NCI-H345 treated with DMSO at 0.1 percent for 48 hours (cell line): ENCODE measurements around the gene CELF5.

Experiments used
- DNase-seq: peaks from one replicate; lab custom pipeline; 2025; ENCODE audit not compliant: unreplicated experiment; lab: John Stamatoyannopoulos, UW

Gene CELF5

DNA sequence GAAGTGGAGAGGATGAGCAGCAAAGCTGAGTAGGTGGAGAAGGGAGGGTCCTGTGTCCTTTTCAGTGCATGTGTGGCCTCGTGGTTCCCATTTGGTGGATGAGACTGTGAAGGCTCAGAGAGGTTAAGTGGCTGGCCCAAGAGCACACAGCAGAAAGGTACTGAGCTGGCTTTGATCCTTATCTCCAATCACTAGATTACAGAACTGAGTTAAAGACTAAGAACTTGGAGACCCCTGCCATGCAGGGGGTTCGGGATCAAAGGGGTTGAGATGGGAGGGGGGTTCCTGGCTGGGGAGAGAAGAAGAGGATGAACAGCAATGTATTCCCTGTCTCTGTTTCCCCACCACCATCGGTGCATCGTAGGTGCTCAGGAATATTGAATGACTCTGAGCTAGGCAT lies 11.8 kb downstream of the CELF5 start:
- DNase-seq, result no peak

DNA sequence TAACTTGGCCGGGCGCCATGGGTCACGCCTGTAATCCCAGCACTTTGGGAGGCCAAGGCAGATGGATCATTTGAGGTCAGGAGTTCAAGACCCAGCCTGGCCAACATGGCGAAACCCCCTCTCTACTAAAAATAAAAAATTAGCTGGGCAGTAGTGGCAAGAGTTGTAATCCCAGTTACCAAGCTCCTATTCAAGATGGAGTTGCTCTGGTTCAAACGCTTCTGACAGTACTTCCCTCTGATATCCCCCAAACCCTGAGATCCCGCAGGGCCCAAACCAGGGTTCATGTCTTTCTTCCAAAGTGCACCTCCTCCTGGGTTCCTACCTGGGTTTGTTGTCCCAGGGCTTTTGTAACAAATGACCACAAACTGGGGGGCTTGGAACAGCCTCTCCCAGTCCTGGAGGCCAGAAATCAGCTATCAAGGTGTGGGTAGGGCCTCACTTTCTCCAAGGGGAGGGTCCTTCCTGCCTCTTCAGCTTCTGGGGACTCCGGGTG lies 13.7 kb downstream of the CELF5 start:
- no peak for DNase-seq

DNA sequence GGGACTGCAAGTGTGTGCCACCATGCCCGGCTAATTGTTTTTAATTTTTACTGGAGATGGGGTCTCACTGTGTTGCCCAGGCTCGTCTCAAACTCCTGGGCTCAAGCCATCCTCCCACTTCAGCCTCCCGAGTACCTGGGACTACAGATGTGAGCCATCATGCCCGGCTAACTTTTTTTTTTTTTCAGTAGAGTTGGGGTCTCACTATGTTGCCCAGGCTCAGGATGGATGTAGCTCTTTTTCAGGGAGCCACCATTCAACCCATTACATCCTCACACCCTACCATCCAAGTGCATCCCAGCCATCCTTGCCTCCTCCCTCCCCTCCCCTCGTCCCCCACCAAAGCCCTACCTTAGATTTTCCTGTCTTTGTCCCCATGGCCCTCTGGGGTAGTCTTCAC lies 14.9 kb downstream of the CELF5 start:
- DNase-seq, result no peak

DNA sequence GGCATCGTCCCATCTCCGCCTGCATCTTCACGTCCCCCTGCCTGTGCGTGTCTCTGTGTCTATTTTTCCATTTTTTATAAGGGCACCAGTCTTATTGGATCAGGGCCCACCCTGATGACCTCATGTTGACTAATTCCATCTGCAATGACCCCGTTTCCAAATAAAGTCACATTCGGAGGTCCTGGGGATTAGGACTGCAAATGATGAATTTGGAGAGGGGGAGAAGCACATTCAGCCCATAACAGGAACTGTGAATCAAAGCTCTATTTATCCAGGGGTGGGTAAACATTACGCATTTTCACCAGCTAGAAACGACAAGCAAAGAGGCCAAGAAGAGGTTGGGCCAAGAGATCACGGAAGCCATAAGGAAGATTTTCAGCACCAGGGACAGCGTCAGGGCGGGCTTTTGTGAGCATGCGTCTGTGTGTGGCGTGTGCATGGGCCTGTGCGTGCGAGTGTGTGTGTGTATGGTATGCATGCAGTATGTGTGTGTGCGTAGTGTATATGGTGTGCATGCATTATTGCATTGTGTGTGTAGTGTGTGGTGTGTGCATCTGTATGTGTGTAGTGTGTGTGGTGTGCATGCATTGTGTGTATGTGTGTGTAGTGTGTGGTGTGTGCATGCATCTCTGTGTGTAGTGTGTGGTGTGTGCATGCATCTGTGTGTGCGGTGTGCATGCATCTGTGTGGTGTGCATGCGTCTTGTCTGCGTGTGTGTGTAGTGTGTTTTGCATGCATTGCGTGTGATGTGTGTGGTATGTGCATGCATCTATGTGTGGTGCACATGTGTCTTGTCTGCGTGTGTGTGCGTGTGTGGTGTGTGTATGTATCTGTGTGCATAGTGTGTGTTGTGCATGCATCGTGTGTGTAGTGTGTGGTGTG lies 19.6 kb downstream of the CELF5 start:
- no peak for DNase-seq

DNA sequence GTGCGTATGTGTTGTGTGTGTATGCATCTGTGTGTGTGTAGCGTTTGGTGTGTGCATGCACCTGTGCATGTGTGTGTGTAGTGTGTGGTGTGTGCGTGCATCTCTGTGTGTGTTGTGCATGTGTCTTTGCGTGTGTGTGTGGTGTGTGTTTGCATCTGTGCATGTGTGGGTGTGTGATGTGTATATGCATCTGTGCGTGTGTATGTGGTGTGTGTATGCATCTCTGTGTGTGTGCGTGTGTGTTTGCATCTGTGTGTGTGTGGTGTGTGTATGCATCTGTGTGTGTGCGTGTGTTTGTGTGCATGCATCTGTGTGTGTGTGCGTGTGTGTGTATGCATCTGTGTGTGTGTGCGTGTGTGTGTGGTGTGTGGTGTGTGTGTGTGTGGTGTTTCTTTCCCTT lies 20.6 kb downstream of the CELF5 start:
- no peak for DNase-seq

DNA sequence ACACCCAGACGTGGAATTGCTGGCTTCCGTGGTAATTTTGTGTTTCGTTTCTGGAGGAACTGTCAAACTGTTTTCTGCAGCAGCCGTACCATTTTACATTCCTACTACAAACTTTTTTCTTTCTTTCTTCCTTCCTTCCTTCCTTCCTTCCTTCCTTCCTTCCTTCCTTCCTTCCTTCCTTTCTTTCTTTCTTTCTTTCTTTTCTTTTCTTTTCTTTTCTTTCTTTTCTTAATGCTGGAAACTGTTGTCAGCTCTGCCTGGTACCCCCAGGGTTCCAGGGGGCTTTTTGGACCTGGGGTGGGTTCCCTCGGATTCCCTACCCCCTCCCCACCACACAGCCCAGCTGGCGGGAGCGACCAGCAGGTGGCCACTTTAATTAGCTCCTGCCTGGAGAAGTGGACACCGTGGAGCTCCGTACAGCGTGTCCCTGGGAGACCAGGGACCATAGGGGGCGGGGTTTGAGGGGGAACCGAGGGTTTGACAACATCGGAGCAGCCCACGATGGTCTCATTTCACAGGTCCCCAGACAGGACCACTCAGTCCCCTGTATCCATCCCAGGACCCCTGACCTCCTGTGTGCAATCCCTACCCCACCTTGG lies 24.4 kb downstream of the CELF5 start:
- DNase-seq, result no peak

DNA sequence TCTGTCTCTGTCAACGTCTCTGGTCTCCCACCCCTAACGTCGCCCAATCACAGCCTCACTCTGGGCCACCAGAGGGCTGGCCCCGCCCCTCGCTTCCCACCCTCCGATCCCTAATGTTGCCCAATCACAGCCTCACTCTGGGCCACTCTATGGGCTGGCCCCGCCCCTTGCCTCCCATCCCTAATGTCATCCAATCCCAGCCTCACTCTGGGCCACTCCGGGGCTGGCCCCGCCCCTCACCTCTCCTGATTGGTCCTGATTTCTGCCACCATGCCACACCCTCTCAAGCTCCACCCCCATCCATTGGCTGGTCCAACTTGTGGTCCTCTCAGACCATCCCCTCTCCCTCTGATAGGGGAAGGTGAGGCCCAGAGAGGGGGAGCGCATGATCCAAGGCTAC lies 24.9 kb downstream of the CELF5 start:
- no peak for DNase-seq

DNA sequence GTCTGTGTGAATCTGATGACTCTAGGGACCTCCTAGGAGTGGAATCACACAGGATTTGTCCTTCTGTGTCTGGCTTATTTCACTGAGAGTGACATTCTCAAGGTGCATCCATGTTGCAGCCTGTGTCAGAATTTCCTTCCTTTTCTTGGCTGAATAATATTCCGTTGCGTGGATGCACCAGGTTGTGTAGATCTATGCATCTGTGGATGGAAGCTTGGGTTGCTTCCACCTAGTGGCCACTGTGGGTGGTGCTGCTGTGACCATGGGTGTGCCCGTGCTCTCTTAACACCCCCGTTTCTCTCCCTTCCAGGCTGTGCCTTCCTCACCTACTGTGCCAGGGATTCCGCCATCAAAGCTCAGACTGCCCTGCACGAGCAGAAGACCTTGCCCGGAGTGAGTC lies 26.2 kb downstream of the CELF5 start:
- DNase-seq, result no peak

DNA sequence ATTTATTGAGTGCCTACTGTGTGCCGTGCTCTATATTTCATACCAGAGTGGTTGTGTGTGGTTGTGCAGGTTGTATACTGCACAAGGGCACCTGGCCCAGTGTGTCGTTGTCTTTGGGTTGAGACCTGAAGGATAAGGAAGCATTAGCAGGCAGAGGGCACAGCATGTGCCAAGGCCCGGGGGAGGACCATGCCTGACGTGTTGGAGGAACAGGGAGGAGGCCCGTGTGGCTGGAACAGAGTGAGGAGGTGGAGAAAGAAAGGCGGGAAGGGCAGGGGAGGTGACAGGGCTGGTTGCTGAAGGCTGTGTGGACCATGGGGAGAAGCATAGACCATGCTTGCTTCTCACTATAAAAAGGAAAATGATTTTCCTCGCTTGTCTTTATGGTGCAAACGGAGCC lies 26.8 kb downstream of the CELF5 start:
- DNase-seq, result no peak

DNA sequence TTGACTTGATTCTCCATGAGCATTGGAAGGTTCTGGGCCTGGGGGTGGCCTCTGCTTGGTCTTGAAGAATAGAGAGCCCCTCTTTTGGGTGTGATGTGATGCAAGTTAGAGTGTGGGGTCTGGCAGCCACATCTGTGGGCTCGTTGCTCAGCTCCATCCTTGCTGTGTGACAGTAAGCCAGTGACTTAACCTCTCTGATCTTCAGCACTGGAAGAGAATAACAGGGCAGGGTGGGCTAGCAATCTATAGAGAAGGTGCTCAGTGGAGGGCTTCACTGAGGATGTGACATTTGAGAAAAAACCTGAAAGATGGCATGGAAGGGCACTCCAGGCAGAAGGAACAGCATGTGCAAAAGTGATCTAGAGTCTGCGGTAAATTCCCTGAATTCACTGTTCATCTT lies 28.2 kb downstream of the CELF5 start:
- no peak for DNase-seq

DNA sequence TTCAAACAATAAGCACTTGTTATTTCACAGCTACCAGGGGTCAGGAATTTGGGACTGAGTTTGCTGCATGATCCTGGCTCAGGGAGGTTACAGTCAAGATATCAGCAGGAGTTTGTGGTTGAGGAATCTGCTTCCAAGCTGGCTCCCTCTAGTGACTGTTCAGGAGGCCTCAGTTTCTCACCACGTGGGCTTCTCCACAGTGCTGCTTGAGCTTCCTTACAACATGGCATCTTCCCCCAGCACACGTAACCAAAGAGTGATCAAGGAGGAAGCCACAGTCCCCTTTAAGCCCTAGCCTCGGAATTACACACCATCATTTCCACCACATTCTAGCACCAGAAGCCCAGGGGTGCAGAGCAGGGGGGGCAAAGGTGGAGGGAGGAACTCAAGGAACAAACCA lies 28.8 kb downstream of the CELF5 start:
- DNase-seq, result no peak

DNA sequence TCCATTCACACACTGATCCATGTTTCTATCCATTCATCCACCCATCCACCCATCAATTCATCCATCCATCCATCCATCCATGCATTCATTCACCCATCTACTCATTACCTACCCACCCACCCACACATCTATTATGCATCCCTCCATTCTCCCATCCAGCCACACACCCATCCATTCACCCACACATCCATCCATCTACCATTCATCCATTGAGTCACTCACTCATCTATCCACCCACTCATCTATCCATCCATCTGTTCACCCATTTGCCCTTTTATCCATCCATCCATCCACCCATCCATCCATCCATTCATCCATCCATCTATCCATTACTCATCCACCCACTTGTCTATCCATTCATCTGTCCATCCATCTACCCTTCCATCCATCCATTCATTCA lies 30.1 kb downstream of the CELF5 start:
- no peak for DNase-seq

DNA sequence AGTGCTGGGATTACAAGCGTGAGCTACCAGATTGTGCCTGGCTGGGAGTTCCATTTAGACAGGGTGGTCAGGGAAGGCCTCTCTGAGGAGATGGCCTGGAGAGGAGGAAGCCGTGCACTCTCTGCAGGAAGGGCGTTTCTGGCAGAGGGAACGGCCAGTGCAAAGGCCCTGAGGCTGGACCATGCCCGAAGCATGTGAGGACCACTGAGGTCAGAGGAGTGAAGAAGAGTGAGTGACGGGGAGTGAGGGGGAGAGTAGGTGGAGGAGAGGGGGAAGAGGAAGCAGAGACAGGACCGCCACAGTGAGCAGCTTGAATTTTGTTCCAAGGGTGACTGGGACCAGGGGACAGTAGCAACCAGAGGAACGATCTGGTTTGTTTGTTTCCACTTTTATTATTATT lies 32.6 kb downstream of the CELF5 start:
- DNase-seq, result no peak

DNA sequence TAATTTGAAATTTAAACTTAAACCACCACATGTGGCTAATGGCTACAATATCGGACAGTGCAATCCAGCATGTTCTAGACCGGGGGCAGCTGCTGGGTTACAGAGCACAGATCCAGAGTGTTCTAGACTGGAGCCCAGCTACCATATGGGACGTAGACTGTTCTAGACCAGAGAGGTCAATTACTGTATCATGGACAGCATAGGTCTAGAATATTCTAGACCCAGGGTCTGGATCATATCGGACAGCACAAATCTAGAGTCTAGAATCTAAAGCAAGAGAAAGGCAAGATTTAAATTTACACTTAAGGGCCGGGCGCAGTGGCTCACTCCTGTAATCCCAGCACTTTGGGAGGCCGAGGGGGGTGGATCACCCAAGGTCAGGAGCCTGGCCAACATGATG lies 37.9 kb downstream of the CELF5 start:
- DNase-seq, result no peak

DNA sequence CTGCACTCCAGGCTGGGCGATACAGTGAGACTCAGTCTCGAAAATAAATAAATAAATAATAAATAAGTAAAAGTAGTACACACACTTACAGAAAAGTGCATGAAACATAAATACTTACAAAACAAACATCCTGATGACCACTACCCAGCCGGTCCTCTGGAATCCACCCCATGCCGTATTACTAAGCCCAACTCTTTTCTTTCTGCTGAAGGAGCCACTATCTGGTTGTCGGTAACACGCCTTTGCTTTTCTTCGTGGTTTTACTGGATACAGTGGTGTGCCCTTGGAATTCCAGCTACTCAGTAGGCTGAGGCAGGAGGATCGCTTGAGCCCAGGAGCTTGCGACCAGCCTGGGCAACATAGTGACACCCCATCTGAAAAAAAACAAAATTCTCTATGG lies 39.4 kb downstream of the CELF5 start:
- DNase-seq, result no peak

DNA sequence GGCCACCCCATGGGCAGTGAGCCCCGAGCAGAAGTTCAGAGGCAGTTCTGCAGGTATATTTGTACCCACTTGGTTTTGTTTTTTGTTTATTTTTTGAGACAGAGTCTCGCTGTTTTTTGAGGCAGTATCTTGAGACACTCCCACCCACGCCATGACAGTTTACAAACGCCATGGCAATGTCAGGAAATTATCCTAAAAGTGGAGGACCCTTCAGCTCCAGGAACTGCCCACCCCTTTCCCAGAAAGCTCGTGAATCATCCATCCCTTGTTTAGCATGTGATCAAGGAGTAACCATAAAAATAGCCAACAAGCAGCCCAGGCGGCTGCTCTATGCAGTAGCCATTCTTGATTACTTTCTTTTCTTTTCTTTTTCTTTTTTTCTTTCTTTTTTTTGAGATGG lies 41.0 kb downstream of the CELF5 start:
- no peak for DNase-seq

DNA sequence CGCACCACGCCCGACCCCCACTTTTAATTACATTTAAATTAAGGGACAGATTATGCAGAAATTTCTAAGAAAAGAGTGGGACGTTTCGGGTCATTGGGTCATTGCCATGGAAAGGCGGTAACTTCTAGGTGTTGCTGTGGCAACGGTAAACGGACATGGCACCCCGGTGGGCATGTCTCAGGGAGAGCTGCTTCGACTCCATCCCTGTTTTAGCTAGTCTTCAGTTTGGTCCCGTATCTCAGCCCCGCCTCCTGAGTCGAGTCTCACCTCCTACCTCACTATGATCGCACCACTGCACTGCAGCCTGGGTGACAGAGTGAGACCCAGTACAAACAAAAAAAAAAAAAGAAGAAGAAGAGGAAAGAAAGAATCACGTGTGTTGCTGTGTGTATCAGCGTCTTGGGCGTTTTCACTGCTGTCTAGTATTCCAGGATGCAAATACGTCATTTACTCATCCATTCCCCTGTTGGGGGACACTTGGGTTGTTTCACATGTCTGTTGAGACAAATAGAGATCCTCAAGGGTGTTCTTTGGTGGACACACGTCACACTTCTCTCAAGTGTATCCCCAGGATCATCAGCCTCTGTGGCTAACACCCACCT lies 41.7 kb downstream of the CELF5 start:
- no peak for DNase-seq

DNA sequence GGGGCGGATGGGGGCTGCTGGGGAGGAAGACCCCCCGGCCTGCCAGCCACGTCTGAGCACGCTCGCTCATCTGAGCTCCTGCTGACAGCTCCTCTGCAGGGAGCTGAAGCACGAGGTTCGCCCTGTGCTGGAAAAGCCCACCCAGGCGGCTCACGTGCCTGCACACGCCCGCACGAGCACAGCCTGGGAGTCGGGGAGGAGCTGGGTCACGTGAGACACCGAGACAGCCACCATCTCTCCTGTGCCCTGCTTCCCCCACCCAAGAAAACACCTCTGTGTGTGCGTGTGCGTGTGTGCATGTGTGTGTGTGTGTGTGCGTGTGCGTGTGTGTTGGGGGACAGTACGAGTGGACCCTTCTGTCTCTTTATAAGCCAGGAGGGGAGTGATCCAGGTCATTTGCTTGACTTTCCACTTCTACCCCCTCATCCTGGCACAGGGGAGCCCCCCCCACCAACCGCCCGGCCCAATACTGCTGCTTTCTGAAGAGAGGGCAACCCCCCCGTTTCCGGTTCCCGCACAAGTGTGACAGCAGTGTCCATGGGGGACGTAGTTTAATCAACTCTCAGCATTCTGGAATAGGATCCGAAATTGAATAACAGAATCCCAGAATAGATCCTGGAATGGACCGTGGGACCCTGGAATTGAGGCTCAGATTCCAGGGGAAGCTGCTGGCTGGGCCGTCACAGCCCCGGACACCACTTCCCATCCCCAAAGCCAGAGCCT lies 42.5 kb downstream of the CELF5 start:
- no peak for DNase-seq

DNA sequence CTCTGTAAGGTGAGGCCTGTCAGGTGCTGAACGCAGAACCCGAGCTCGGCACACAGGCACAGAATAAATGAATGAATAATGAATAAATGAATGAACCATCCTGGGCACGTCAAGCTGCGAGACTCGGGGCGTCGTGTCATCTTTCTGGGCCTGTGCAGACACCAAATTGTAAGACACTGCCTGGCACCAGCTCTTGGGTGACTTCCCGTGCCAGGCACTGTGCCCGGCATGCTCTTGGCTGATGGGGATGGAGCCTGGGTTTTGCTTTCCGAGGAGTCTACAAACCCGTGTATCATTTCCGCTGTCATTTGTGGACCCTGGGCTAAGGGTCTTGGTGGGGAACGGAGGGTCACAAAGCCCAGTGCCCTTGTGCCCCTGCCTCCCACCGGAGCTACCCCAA lies 43.9 kb downstream of the CELF5 start:
- DNase-seq, result no peak

DNA sequence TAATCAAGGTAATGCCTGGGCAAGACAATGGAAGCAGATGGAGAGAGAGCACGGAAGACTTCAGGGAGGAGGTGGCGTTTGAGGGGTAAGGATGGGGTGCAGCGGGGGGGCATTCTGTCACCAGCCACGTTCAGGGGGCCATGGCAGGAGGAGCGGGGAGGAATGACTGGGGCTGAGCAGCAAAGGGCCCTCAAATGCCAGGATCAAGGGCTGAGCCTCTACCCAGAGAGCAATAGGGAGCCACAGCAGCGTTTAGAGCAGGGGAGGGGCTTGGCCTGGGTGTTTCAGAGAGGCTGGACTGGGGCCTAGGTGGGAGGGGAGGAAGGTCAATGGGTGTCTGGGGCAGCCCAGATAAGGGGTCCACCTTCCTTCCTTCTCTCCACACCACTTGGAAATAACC lies 44.3 kb downstream of the CELF5 start:
- DNase-seq, result no peak

DNA sequence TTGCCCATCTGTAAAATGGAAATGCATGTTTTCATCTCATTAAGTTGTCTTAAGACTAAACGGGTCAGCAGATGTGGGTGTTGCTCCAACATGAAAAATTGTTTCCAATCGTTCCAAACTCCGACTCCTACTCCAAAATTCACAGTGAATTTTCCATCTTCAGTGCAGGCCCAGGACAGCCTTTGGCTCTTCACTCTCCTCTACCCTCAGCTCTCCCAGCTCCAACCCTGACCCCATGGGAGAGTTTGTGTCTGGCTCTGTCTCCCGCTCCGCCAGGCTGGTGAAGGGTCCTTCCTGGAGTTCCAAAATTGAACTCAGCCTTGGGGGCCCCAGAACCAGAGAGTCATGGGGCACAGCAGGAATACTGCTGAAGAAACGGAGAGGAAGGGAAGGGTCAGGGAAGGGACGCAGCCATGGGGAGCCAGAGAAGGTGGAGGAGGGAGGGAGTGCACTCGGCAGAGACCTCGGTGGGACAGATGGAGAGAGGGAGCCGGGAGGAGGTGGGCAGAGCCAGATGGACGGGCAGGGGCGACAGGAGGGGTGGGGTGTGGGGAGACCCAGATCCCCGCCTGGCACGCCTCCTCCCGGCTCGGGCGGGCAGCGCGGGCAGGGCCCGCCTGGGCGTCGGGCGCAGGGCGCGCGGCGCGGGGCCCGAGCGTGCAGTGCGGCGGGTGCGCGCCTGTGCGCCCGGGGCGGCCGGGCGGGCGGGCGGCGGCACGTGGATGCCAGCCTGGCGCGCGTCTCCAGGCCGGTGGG lies 45.6 kb downstream of the CELF5 start:
- no peak for DNase-seq
